ENCODE measurements around the gene AMN.

- no peak for TF ChIP-seq CTCF (conservative IDR thresholded peaks at IDR 0.05)
- TF ChIP-seq ZFX (IDR thresholded peaks at IDR 0.05) = no peak
Observed at GRCh38 chr14:102903889-102904512, 18.5 kb upstream of the AMN start.

Data from C4-2B (cell line).